Endothelial cell (in vitro differentiated cells): ENCODE results near the gene ICAM1. TPM values are rescaled to one million over a fixed set of nuclear protein-coding genes. Genes with fewer than 3 reads are reported as not detected.

Experiments used
- DNase-seq: peaks from one replicate; pipeline ENCODE4 v3.0.0; 2021; ENCODE audit warnings: low spot score
- H3K27ac Mint-ChIP-seq: one replicate; pipeline ENCODE4 v1.8.0; 2021; ENCODE audit warnings: mixed read lengths, inconsistent platforms; ENCODE audit not compliant: unreplicated experiment
- H3K27me3 Mint-ChIP-seq: one replicate; pipeline ENCODE4 v1.8.0; 2021; ENCODE audit warnings: mild to moderate bottlenecking, moderate library complexity, mixed read lengths, inconsistent platforms; ENCODE audit not compliant: unreplicated experiment
- H3K36me3 Mint-ChIP-seq: one replicate; pipeline ENCODE4 v1.8.0; 2021; ENCODE audit warnings: mild to moderate bottlenecking, low read depth, mixed read lengths, inconsistent platforms; ENCODE audit not compliant: unreplicated experiment
- H3K4me1 Mint-ChIP-seq: one replicate; pipeline ENCODE4 v1.8.0; 2021; ENCODE audit warnings: mild to moderate bottlenecking, mixed read lengths, inconsistent platforms; ENCODE audit not compliant: unreplicated experiment
- H3K4me3 Mint-ChIP-seq: one replicate; pipeline ENCODE4 v1.8.0; 2021; ENCODE audit warnings: mild to moderate bottlenecking, mixed read lengths, inconsistent platforms; ENCODE audit not compliant: unreplicated experiment
- H3K9me3 Mint-ChIP-seq: one replicate; pipeline ENCODE4 v1.8.0; 2021; ENCODE audit warnings: mixed read lengths, inconsistent platforms; ENCODE audit not compliant: unreplicated experiment
- CTCF ChIP-seq: fragments of 200-600 bp; sonication (generic); IDR thresholded peaks from one replicate; pipeline ENCODE4 v1.5.0; 2021; ENCODE audit warnings: antibody characterized with exemption; ENCODE audit not compliant: unreplicated experiment
- total RNA-seq: library from RNA; stranded (reverse); fragmentation: NEBNext Ultra II Directional; extraction: Animal tissue kit (Norgen Biotek cat#: 25700); gene quantifications from one replicate; pipeline ENCODE4 v1.2.1, GENCODE V29; 2021; ENCODE audit not compliant: unreplicated experiment

Gene ICAM1
- total RNA-seq, 1 donor from 2014 or later: 7.2 TPM

GRCh38 chr19:10329555-10329954 lies 58.6 kb downstream of the ICAM1 start:
- H3K27ac Mint-ChIP-seq: no peak overlapping the region
- TF ChIP-seq CTCF: no peak
- H3K36me3 Mint-ChIP-seq: peaks cover 21% of the 10 kb centered on the region

GRCh38 chr19:10332158-10332964 lies 61.4 kb downstream of the ICAM1 start:
- no peak for TF ChIP-seq CTCF
- peaks cover 9% of the 10 kb centered on the region for H3K4me1 Mint-ChIP-seq
- peak overlapping the region; percentile 92 for H3K27ac Mint-ChIP-seq
- no peaks in the 10 kb centered on the region for H3K9me3 Mint-ChIP-seq
- H3K4me3 Mint-ChIP-seq: peak overlapping the region; percentile 96
- DNase-seq: peak; percentile 18
- peaks cover 21% of the 10 kb centered on the region for H3K36me3 Mint-ChIP-seq
- H3K27me3 Mint-ChIP-seq: peaks cover 14% of the 10 kb centered on the region

More at GRCh38 chr19:10329555-10329954, 58.6 kb downstream of the ICAM1 start:
- no peak overlapping the region for H3K4me3 Mint-ChIP-seq
- no peak for DNase-seq
- H3K27me3 Mint-ChIP-seq: peaks cover 13% of the 10 kb centered on the region
- H3K9me3 Mint-ChIP-seq: no peaks in the 10 kb centered on the region
- peaks cover 9% of the 10 kb centered on the region for H3K4me1 Mint-ChIP-seq

- peaks cover 14% of the 10 kb centered on the region for H3K27me3 Mint-ChIP-seq
- peaks cover 17% of the 10 kb centered on the region for H3K36me3 Mint-ChIP-seq
- peak within 1 kb of the TSS; percentile 92 for H3K27ac Mint-ChIP-seq
- H3K4me1 Mint-ChIP-seq: peaks cover 9% of the 10 kb centered on the region
- H3K9me3 Mint-ChIP-seq: no peaks in the 10 kb centered on the region
- TF ChIP-seq CTCF: no peak
- peak; percentile 97 for DNase-seq
- H3K4me3 Mint-ChIP-seq: peak within 1 kb of the TSS; percentile 96
Observed at GRCh38 chr19:10332965-10333757, 62.2 kb downstream of the ICAM1 start, which contains the start of gene RAVER1. RAVER1 (minus strand) TSS chr19:10333529; CDS start chr19:10333507, 22 bp downstream.

DNA sequence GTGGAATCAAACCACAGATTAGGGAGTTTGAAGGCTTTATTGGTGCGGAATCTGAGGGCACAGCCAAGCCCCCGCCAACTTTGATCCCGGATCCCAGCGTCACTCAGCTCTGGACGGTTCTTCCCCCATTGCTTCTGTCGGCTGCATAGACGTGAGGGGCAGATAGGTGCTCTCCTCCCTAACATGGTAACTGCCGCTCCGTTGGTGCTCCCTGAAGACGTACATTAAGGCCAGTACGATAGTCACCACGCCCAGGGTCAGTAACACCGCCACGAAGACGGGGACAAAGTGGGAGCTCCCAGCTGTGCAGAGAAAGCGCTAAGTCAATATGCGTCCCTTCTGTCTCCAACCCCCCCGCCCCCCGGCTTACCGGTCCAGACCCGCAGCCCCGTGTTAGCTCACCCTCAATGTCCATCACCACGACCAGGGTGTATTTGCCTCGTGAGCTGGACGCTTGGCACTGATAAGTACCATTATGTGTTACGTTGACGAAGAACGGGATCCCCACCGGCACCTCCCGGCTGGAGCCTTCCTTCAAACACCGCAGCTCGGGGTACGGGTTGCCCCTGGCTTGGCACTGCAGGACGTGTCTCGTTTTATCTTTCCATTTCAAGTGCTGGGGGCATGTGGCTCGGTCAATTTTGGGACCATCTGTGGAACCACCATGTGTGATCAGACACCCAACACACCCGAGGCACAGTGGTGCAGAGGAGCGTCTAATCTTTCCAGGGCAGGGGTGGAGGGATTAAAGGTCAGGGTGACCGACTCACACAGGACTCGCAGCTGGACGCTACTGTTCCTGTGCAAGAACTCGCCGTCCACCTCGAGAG lies 63.1 kb downstream of the ICAM1 start:
- H3K4me3 Mint-ChIP-seq: peak overlapping the region; percentile 96
- no peak for TF ChIP-seq CTCF
- peak; percentile 25 for DNase-seq
- peaks cover 20% of the 10 kb centered on the region for H3K27me3 Mint-ChIP-seq
- peak overlapping the region; percentile 92 for H3K27ac Mint-ChIP-seq
- peaks cover 18% of the 10 kb centered on the region for H3K36me3 Mint-ChIP-seq
- no peaks in the 10 kb centered on the region for H3K9me3 Mint-ChIP-seq
- peaks cover 11% of the 10 kb centered on the region for H3K4me1 Mint-ChIP-seq
